Measurements from ENCODE around the gene BCDIN3D. TPM values are rescaled to one million over a fixed set of nuclear protein-coding genes. Genes with fewer than 3 reads are reported as not detected.

BCDIN3D gene
- total and polyA plus RNA-seq, 8 donors: 0.58 to 14.7 (median 2.6) TPM; not detected in 1

DNA sequence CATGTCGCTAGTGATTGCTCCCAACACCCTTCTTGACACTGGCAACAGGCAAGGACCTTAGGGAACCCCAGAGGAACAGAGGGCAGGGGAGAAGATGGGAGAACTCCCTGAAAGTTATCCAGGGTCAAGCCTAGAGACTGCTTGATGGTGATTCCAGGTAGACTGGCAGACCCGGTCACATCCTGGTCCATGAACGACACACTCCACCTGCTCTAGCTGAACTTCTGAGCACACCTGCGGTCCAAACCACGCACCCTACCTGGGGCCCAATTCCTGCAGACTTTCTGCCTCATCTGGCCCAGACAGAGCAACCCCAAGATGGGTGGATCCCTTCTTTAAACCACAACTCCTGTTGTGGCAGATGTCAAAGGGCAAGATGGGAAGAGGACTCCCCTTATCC, 48.9 kb downstream of the BCDIN3D start:
- DNase-seq: no peak
- Histone ChIP-seq H3K9me3 (no peaks in the 10 kb centered on the region), H3K4me3 (no peak overlapping the region), H3K27ac (no peak overlapping the region), H3K36me3 (peaks cover 20 to 91% (median 78%) of the 10 kb centered on the region in 4 donors), H3K27me3 (no peaks in the 10 kb centered on the region), H3K4me1 (no peaks in the 10 kb centered on the region)
- intact Hi-C loops (cut with DNase I; ENCODE audit: low total_unique reads): no loop called here
- TF ChIP-seq EP300 (IDR thresholded peaks at IDR 0.05) (no peak), POLR2A (IDR thresholded peaks at IDR 0.05) (no peak), POLR2AphosphoS5 (IDR thresholded peaks at IDR 0.05) (no peak)
- TF ChIP-seq, protein P1, sequence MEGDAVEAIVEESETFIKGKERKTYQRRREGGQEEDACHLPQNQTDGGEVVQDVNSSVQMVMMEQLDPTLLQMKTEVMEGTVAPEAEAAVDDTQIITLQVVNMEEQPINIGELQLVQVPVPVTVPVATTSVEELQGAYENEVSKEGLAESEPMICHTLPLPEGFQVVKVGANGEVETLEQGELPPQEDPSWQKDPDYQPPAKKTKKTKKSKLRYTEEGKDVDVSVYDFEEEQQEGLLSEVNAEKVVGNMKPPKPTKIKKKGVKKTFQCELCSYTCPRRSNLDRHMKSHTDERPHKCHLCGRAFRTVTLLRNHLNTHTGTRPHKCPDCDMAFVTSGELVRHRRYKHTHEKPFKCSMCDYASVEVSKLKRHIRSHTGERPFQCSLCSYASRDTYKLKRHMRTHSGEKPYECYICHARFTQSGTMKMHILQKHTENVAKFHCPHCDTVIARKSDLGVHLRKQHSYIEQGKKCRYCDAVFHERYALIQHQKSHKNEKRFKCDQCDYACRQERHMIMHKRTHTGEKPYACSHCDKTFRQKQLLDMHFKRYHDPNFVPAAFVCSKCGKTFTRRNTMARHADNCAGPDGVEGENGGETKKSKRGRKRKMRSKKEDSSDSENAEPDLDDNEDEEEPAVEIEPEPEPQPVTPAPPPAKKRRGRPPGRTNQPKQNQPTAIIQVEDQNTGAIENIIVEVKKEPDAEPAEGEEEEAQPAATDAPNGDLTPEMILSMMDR (IDR thresholded peaks at IDR 0.05): no peak
- 82 to 93% (median 91%) methylated on average over 5 of the region's 5 CpGs for WGBS, 5 donors

- no peak overlapping the region for H3K4me3 ChIP-seq
- TF ChIP-seq EP300 (IDR thresholded peaks at IDR 0.05) (no peak), POLR2AphosphoS5 (IDR thresholded peaks at IDR 0.05) (no peak), POLR2A (IDR thresholded peaks at IDR 0.05) (no peak)
- TF ChIP-seq, protein P1 (IDR thresholded peaks at IDR 0.05): no peak
- 91 to 97% (median 95%) methylated on average over 6 to 9 of the region's 9 CpGs for WGBS, 5 donors
- no peaks in the 10 kb centered on the region for H3K4me1 ChIP-seq
- no peaks in the 10 kb centered on the region for H3K9me3 ChIP-seq
- intact Hi-C loops (cut with DNase I; ENCODE audit: low total_unique reads): no loop called here
- H3K27ac ChIP-seq: no peak overlapping the region
- no peak for DNase-seq
- no peaks in the 10 kb centered on the region for H3K27me3 ChIP-seq
- peaks cover 20 to 87% (median 74%) of the 10 kb centered on the region in 4 donors for H3K36me3 ChIP-seq
These were observed 49.3 kb downstream of the BCDIN3D start for GRCh38 chr12:49793620-49794019.

GRCh38 chr12:49792976-49793580, 49.8 kb downstream of the BCDIN3D start:
- TF ChIP-seq POLR2AphosphoS5 (IDR thresholded peaks at IDR 0.05): no peak
- TF ChIP-seq, protein P1 (IDR thresholded peaks at IDR 0.05): no peak
- TF ChIP-seq POLR2A (IDR thresholded peaks at IDR 0.05): no peak
- no peak for TF ChIP-seq EP300 (IDR thresholded peaks at IDR 0.05)
- H3K9me3 ChIP-seq: no peaks in the 10 kb centered on the region
- intact Hi-C loops (cut with DNase I; ENCODE audit: low total_unique reads): no loop called here
- no peak for DNase-seq
- no peaks in the 10 kb centered on the region for H3K4me1 ChIP-seq
- no peak overlapping the region for H3K27ac ChIP-seq
- 84 to 94% (median 88%) methylated on average over 6 to 11 of the region's 11 CpGs for WGBS, 5 donors
- H3K4me3 ChIP-seq: no peak overlapping the region
- no peaks in the 10 kb centered on the region for H3K27me3 ChIP-seq
- H3K36me3 ChIP-seq: peaks cover 16 to 81% (median 68%) of the 10 kb centered on the region in 4 donors

- Histone ChIP-seq H3K9me3 (no peaks in the 10 kb centered on the region), H3K36me3 (peaks cover 9 to 74% (median 61%) of the 10 kb centered on the region in 4 donors), H3K4me3 (no peak overlapping the region), H3K27me3 (no peaks in the 10 kb centered on the region), H3K4me1 (no peaks in the 10 kb centered on the region), H3K27ac (no peak overlapping the region)
- TF ChIP-seq POLR2AphosphoS5 (IDR thresholded peaks at IDR 0.05) (no peak), POLR2A (IDR thresholded peaks at IDR 0.05) (no peak), EP300 (IDR thresholded peaks at IDR 0.05) (no peak)
- TF ChIP-seq, protein P1 (IDR thresholded peaks at IDR 0.05): no peak
- no peak for DNase-seq
- intact Hi-C loops (cut with DNase I; ENCODE audit: low total_unique reads): no loop called here
- WGBS, 5 donors: 86 to 94% (median 90%) methylated on average over 16 to 20 of the region's 20 CpGs
These were observed 50.5 kb downstream of the BCDIN3D start for GRCh38 chr12:49792181-49792970.
